Measurements from ENCODE around the gene R3HDM4. TPM values are rescaled to one million over a fixed set of nuclear protein-coding genes. Genes with fewer than 3 reads are reported as not detected.

The R3HDM4 gene
- total and polyA plus RNA-seq, 10 of the 15 experiments (the other 5 are each of a cell fraction or from before 2014, with no cell fraction given): 1.3 to 65.8 (median 27.7) TPM

- no TSS peak for BruUV-seq (replicated peaks)
- Histone ChIP-seq H4K20me1 (ENCODE audit: control insufficient read depth, insufficient read depth) (no peaks in the 10 kb centered on the region), H3K4me2 (ENCODE audit: control insufficient read depth, insufficient read depth) (no peak overlapping the region), H3K4me3 (no peak overlapping the region), H3K9me3 (replicated peaks; ENCODE audit: control insufficient read depth, insufficient read depth, low read length) (no peaks in the 10 kb centered on the region; the same call in 2 of the 3 replicates), H3K4me1 (ENCODE audit: control insufficient read depth, insufficient read depth, low read length) (peaks cover 2% of the 10 kb centered on the region; the same call in 1 of the 2 replicates), H3K36me3 (ENCODE audit: control insufficient read depth in 2 of 2, insufficient read depth in 2 of 2, low read length in 1 of 2) (no peaks in the 10 kb centered on the region), H3K9ac (ENCODE audit: control insufficient read depth, insufficient read depth, low read length) (no peak overlapping the region), H3K79me2 (ENCODE audit: control insufficient read depth, insufficient read depth, low read length) (no peaks in the 10 kb centered on the region), H3K27ac (ENCODE audit: control insufficient read depth, insufficient read depth) (no peak overlapping the region), H3K27me3 (replicated peaks in 1 of 2; ENCODE audit: control insufficient read depth in 2 of 2, insufficient read depth in 2 of 2, low read length in 1 of 2) (no peaks in the 10 kb centered on the region; a peak in 1 of 4 replicates), H2AFZ (ENCODE audit: control insufficient read depth, low read depth, low read length) (no peak overlapping the region)
- no peak for ATAC-seq
- TF ChIP-seq NKRF (conservative IDR thresholded peaks at IDR 0.05): no peak
- TF ChIP-seq SREBF2 (IDR thresholded peaks at IDR 0.05; ENCODE audit: low read length): no peak
- no peak for TF ChIP-seq MEF2B (IDR thresholded peaks at IDR 0.05; ENCODE audit: partially characterized antibody, poor library complexity, severe bottlenecking)
- no peak for TF ChIP-seq ATF7 (IDR thresholded peaks at IDR 0.05; ENCODE audit: low read depth)
- TF ChIP-seq CBX5 (IDR thresholded peaks at IDR 0.05; ENCODE audit: low read depth): no peak
- TF ChIP-seq MEF2A (IDR thresholded peaks at IDR 0.05; ENCODE audit: insufficient read depth, low read depth, low read length): no peak
- no peak for TF ChIP-seq POLR2AphosphoS5 (IDR thresholded peaks at IDR 0.05; ENCODE audit: low read length)
- no peak for TF ChIP-seq POU2F2 (IDR thresholded peaks at IDR 0.05; ENCODE audit: borderline replicate concordance, low read depth, low read length)
- no peak for TF ChIP-seq RB1 (IDR thresholded peaks at IDR 0.05; ENCODE audit: borderline replicate concordance)
- no peak for TF ChIP-seq GABPA (IDR thresholded peaks at IDR 0.05; ENCODE audit: low read depth)
- TF ChIP-seq CHD1 (IDR thresholded peaks at IDR 0.05; ENCODE audit: low read depth, low read length): no peak
- TF ChIP-seq ATF3 (IDR thresholded peaks at IDR 0.05; ENCODE audit: borderline replicate concordance, extremely low read depth, low read depth, low read length): no peak
- TF ChIP-seq DPF2 (IDR thresholded peaks at IDR 0.05): no peak
- TF ChIP-seq ETV6 (conservative IDR thresholded peaks at IDR 0.05 in 1 of 2, IDR thresholded peaks at IDR 0.05 in 1 of 2; ENCODE audit: borderline replicate concordance in 1 of 2, low read depth in 1 of 2): no peak
- no peak for TF ChIP-seq RCOR1 (conservative IDR thresholded peaks at IDR 0.05; ENCODE audit: low read depth, low read length)
- TF ChIP-seq NR2C2 (IDR thresholded peaks at IDR 0.05; ENCODE audit: borderline replicate concordance, control insufficient read depth, insufficient read length, low read depth): no peak
- no peak for TF ChIP-seq EP300 (IDR thresholded peaks at IDR 0.05; ENCODE audit: borderline replicate concordance in 1 of 2, control insufficient read depth in 1 of 2, low read depth in 2 of 2, low read length in 2 of 2)
- no peak for TF ChIP-seq TCF12 (IDR thresholded peaks at IDR 0.05; ENCODE audit: low read depth, low read length)
- TF ChIP-seq RELB (IDR thresholded peaks at IDR 0.05; ENCODE audit: low read depth): no peak
- ChIA-PET CTCF (interaction anchor here (0.8 to 1.0 kb wide), 2 partner anchors 9 to 15 kb away, joined by 3 to 5 read pairs; no protein-coding TSS in a partner anchor), RAD21 (ENCODE audit: unreplicated experiment) (interaction anchor here (1.5 kb wide), 1 partner anchor 15 kb away, joined by 5 read pairs; no protein-coding TSS in a partner anchor), POLR2A (no interaction called here), SMC1A (ENCODE audit: uncharacterized antibody, unreplicated experiment) (no interaction called here)
- no peak for DNase-seq (ENCODE audit: low read depth, low spot score)
- intact Hi-C loops (cut with micrococcal nuclease; ENCODE audit: unreplicated experiment): no loop called here
- no peak for FAIRE-seq
- 21% methylated on average over 8 of the region's 12 CpGs for WGBS (ENCODE audit: insufficient coverage, insufficient replicate concordance, low lambda C conversion rate, missing lambda C conversion rate)
- in situ Hi-C loops (cut with MboI): no loop called here
These were observed 64.6 kb downstream of the R3HDM4 start for GRCh38 chr19:848386-848921.

Data from GM12878 (cell line).